Activated CD8-positive, alpha-beta memory T cell treated with anti-CD3 and anti-CD28 coated beads, Interleukin-2, amount 50 U/mL, for 4 hours (primary cell): Measurements from ENCODE around the gene NOMO2.
"Not testable (repeated sequence)": the region's sequence is repeated elsewhere in the genome, so short reads cannot be mapped to it uniquely, and the experiment has no call there.

Experiments used
- DNase-seq: peaks from one replicate; pipeline ENCODE4 v3.0.0-alpha.2; 2020

Gene NOMO2

DNA sequence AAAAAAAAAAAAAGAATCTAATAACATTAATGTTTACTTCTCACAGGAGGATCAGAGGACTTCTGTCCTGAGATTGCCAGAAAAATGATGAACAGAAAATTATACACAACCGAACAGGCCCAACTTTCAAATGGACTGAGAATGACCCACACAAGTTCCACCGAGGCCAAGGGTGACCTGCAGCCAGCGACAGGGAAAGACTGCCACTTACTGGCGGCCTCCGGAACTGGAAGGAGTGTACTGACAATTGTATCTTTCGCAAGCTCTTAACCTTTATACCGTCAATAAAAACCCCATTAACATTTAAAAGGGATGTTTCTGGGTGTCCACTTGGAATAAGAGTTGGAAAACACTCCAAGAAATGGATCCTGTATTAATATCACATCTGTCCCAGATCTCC is 63.5 kb downstream of the NOMO2 start:
- not testable (repeated sequence) for DNase-seq

GRCh38 chr16:18497032-18497431 is 64.9 kb downstream of the NOMO2 start:
- DNase-seq = not testable (repeated sequence)

DNA sequence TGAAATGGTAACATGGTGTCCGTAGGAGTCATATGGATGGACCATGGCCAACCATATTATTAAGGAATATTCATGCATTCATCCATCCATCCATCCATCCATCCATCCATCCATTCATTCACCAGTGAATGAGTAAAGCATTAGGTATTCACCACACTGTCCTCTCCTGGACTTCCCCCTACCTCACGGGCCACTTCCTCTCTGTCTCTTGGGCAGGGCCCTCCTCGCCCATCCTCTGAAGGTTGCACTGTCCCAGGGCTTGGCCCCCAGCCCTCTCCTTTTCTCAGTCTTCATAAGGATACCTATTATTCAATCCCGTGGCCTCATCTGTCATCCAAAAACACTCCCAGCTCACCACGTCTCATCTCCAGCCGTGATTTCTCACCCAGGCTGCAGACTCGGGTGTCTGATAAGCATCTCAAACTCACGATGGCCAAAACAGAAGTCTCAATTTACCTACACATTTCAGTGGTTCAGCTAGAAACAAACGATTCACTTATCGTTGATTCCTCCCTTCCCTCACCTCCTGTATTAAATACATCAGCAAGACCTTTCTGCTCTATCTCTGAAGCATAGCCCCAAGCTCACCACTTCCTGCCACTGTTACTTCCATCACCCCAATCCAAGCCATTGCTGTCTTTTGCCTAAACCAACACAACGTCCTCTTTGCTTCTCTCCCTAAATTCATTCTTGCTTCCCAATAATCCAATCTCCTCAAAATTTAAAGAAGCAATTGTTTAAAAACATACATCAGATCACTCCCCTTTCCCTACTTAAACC is 69.6 kb downstream of the NOMO2 start:
- not testable (repeated sequence) for DNase-seq

- not testable (repeated sequence) for DNase-seq
Observed at GRCh38 chr16:18436025-18436424, 125.9 kb downstream of the NOMO2 start.

DNA sequence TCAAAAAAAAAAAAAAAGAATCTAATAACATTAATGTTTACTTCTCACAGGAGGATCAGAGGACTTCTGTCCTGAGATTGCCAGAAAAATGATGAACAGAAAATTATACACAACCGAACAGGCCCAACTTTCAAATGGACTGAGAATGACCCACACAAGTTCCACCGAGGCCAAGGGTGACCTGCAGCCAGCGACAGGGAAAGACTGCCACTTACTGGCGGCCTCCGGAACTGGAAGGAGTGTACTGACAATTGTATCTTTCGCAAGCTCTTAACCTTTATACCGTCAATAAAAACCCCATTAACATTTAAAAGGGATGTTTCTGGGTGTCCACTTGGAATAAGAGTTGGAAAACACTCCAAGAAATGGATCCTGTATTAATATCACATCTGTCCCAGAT is 146.1 kb downstream of the NOMO2 start:
- not testable (repeated sequence) for DNase-seq

DNA sequence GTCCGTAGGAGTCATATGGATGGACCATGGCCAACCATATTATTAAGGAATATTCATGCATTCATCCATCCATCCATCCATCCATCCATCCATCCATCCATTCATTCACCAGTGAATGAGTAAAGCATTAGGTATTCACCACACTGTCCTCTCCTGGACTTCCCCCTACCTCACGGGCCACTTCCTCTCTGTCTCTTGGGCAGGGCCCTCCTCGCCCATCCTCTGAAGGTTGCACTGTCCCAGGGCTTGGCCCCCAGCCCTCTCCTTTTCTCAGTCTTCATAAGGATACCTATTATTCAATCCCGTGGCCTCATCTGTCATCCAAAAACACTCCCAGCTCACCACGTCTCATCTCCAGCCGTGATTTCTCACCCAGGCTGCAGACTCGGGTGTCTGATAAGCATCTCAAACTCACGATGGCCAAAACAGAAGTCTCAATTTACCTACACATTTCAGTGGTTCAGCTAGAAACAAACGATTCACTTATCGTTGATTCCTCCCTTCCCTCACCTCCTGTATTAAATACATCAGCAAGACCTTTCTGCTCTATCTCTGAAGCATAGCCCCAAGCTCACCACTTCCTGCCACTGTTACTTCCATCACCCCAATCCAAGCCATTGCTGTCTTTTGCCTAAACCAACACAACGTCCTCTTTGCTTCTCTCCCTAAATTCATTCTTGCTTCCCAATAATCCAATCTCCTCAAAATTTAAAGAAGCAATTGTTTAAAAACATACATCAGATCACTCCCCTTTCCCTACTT is 152.2 kb downstream of the NOMO2 start:
- DNase-seq = not testable (repeated sequence)

GRCh38 chr16:18401851-18402657 is 159.8 kb downstream of the NOMO2 start:
- not testable (repeated sequence) for DNase-seq

GRCh38 chr16:18401159-18401558 is 160.7 kb downstream of the NOMO2 start:
- peak; percentile 14 for DNase-seq

GRCh38 chr16:18394363-18394762 is 167.5 kb downstream of the NOMO2 start:
- not testable (repeated sequence) for DNase-seq

GRCh38 chr16:18387767-18388166 is 174.1 kb downstream of the NOMO2 start:
- DNase-seq = not testable (repeated sequence)

- not testable (repeated sequence) for DNase-seq
Observed at GRCh38 chr16:18386517-18386916, 175.4 kb downstream of the NOMO2 start.

- not testable (repeated sequence) for DNase-seq
Observed at GRCh38 chr16:18385285-18385684, 176.6 kb downstream of the NOMO2 start.

DNA sequence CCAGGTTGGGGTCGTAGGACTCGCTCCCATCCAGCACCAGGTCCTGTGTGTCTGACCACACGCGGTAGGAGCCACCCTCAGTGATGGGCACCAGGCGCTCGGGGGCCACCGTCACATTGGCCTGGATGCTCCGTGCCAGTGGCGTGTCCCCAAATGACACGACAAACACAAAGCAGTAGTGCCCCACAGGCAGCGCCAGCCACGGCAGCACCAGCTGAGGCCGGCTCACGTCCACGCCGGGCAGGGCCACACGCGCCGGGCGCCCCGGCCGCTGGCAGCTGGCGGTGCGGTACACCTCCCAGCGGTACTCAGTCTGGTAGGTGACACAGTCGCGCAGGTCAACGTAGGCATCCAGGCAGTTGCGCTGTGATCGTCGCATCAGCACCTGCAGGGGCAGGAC is 177.0 kb downstream of the NOMO2 start:
- not testable (repeated sequence) for DNase-seq

- not testable (repeated sequence) for DNase-seq
Observed at GRCh38 chr16:18384098-18384636, 177.7 kb downstream of the NOMO2 start.

GRCh38 chr16:18382696-18383095 is 179.2 kb downstream of the NOMO2 start:
- DNase-seq = not testable (repeated sequence)
